H9 (cell line): ENCODE measurements around the gene OSM. TPM values are rescaled to one million over a fixed set of nuclear protein-coding genes. Genes with fewer than 3 reads are reported as not detected.

ENCODE experiments used
- DNase-seq: peaks from one replicate; pipeline ENCODE4 v3.0.0-alpha.2; 2017
- H2AFZ ChIP-seq: one replicate; pipeline ENCODE4 v1.6.1; 2013; ENCODE audit warnings: mild to moderate bottlenecking, low read length, control low read depth, moderate library complexity
- H2AK5ac ChIP-seq: 2 replicates; pipeline ENCODE4 v1.6.1; 2013; ENCODE audit warnings: low read length, control low read depth, mixed read lengths; ENCODE audit not compliant: insufficient read length
- H2BK120ac ChIP-seq: one replicate; pipeline ENCODE4 v1.6.1; 2013; ENCODE audit warnings: low read depth, mild to moderate bottlenecking, low read length, control low read depth, inconsistent platforms; ENCODE audit not compliant: poor library complexity, severe bottlenecking
- H2BK12ac ChIP-seq: 2 replicates; pipeline ENCODE4 v1.6.1; 2013; ENCODE audit warnings: low read length, control low read depth, mixed read lengths, low read depth; ENCODE audit not compliant: insufficient read length
- H2BK15ac ChIP-seq: 2 replicates; pipeline ENCODE4 v1.6.1; 2013; ENCODE audit warnings: low read depth, low read length, control low read depth
- H2BK20ac ChIP-seq: one replicate; pipeline ENCODE4 v1.6.1; 2013; ENCODE audit warnings: low read depth, mild to moderate bottlenecking, low read length, control low read depth, inconsistent platforms; ENCODE audit not compliant: poor library complexity, severe bottlenecking
- H2BK5ac ChIP-seq: 2 replicates; pipeline ENCODE4 v1.6.1; 2013; ENCODE audit warnings: low read length, control low read depth, mixed read lengths; ENCODE audit not compliant: insufficient read length
- H3K14ac ChIP-seq: 2 replicates; pipeline ENCODE4 v1.6.1; 2013; ENCODE audit warnings: low read length, control low read depth; ENCODE audit not compliant: insufficient read depth
- H3K18ac ChIP-seq: 2 replicates; pipeline ENCODE4 v1.6.1; 2013; ENCODE audit warnings: low read depth, mild to moderate bottlenecking, mixed read lengths, low read length, control low read depth; ENCODE audit not compliant: insufficient read length
- H3K23ac ChIP-seq: 2 replicates; pipeline ENCODE4 v1.6.1; 2013; ENCODE audit warnings: low read length, control low read depth, mixed read lengths, low read depth; ENCODE audit not compliant: insufficient read length
- H3K23me2 ChIP-seq: 2 replicates; pipeline ENCODE4 v1.6.1; 2013; ENCODE audit warnings: low read depth, mild to moderate bottlenecking, mixed read lengths, low read length, control low read depth; ENCODE audit not compliant: insufficient read length, poor library complexity, severe bottlenecking
- H3K27ac ChIP-seq: 2 replicates; pipeline ENCODE4 v1.5.1; 2013; ENCODE audit warnings: low read length, control low read depth, mixed read lengths, low read depth; ENCODE audit not compliant: insufficient read length
- H3K27me3 ChIP-seq: 2 replicates; pipeline ENCODE4 v1.6.1; 2013; ENCODE audit warnings: low read length, control low read depth, inconsistent platforms; ENCODE audit not compliant: insufficient read depth
- H3K4ac ChIP-seq: 2 replicates; pipeline ENCODE4 v1.6.1; 2013; ENCODE audit warnings: low read depth, mild to moderate bottlenecking, control low read depth, inconsistent platforms, low read length, moderate library complexity
- H3K4me1 ChIP-seq: 2 replicates; pipeline ENCODE4 v1.6.1; 2013; ENCODE audit warnings: low read length, control low read depth, inconsistent platforms; ENCODE audit not compliant: insufficient read depth
- H3K4me2 ChIP-seq: 2 replicates; pipeline ENCODE4 v1.6.1; 2013; ENCODE audit warnings: low read length, control low read depth, mixed read lengths; ENCODE audit not compliant: insufficient read length, insufficient read depth
- H3K56ac ChIP-seq: 2 replicates; pipeline ENCODE4 v1.6.1; 2013; ENCODE audit warnings: low read depth, mild to moderate bottlenecking, mixed read lengths, low read length, control low read depth; ENCODE audit not compliant: insufficient read length
- H3K79me1 ChIP-seq: 2 replicates; pipeline ENCODE4 v1.6.1; 2013; ENCODE audit warnings: low read depth, mild to moderate bottlenecking, moderate library complexity, low read length, control low read depth, inconsistent platforms; ENCODE audit not compliant: insufficient read depth, poor library complexity, severe bottlenecking
- H3K79me2 ChIP-seq: 2 replicates; pipeline ENCODE4 v1.6.1; 2013; ENCODE audit warnings: low read length, control low read depth, inconsistent platforms; ENCODE audit not compliant: insufficient read depth
- H3K9ac ChIP-seq: 2 replicates; pipeline ENCODE4 v1.6.1; 2013; ENCODE audit warnings: low read length, control low read depth, mixed read lengths; ENCODE audit not compliant: insufficient read length; ENCODE audit errors: extremely low read depth
- H3K9me3 ChIP-seq: one replicate; pipeline ENCODE4 v1.6.1; 2013; ENCODE audit warnings: low read depth, low read length, inconsistent platforms; ENCODE audit not compliant: control insufficient read depth
- H3T11ph ChIP-seq: one replicate; pipeline ENCODE4 v1.6.1; 2013; ENCODE audit warnings: mild to moderate bottlenecking, low read length, control low read depth, inconsistent platforms
- H4K20me1 ChIP-seq: one replicate; pipeline ENCODE4 v1.6.1; 2013; ENCODE audit not compliant: control insufficient read depth, insufficient read length, insufficient read depth
- H4K5ac ChIP-seq: 2 replicates; pipeline ENCODE4 v1.6.1; 2013; ENCODE audit warnings: low read depth, mild to moderate bottlenecking, mixed read lengths, low read length, control low read depth; ENCODE audit not compliant: insufficient read length
- H4K8ac ChIP-seq: replicated peaks from 2 replicates; pipeline ENCODE4 v1.6.1; 2013; ENCODE audit warnings: low read length, control low read depth, mixed read lengths, low read depth; ENCODE audit not compliant: insufficient read length
- H4K91ac ChIP-seq: 2 replicates; pipeline ENCODE4 v1.6.1; 2013; ENCODE audit warnings: low read depth, mild to moderate bottlenecking, moderate library complexity, mixed read lengths, low read length, control low read depth; ENCODE audit not compliant: insufficient read length
- H3K27ac Mint-ChIP-seq, 3 experiments: 2 replicates in 2 of 3; 3 replicates in 1 of 3; pipeline ENCODE4 v1.8.0; 2020 to 2021; ENCODE audit warnings: mixed read lengths in 3 of 3, mild to moderate bottlenecking in 1 of 3, moderate library complexity in 1 of 3
- H3K27me3 Mint-ChIP-seq: 2 replicates; pipeline ENCODE4 v1.8.0; 2021; ENCODE audit warnings: low read depth, mild to moderate bottlenecking, moderate library complexity, mixed read lengths
- H3K36me3 Mint-ChIP-seq, 3 experiments: 2 replicates in 2 of 3; 3 replicates in 1 of 3; pipeline ENCODE4 v1.8.0; 2020 to 2021; ENCODE audit warnings: low read depth in 3 of 3, mixed read lengths in 3 of 3; ENCODE audit not compliant: insufficient read depth in 1 of 3
- H3K4me1 Mint-ChIP-seq, 2 experiments: 2 replicates each; pipeline ENCODE4 v1.8.0; 2020; ENCODE audit warnings: mixed read lengths in 2 of 2
- H3K4me3 Mint-ChIP-seq, 2 experiments: 2 replicates in 1 of 2; 3 replicates in 1 of 2; pipeline ENCODE4 v1.8.0; 2020 to 2021; ENCODE audit warnings: mild to moderate bottlenecking in 2 of 2, mixed read lengths in 2 of 2, moderate library complexity in 1 of 2
- H3K9me3 Mint-ChIP-seq, 2 experiments: 2 replicates in 1 of 2; 3 replicates in 1 of 2; pipeline ENCODE4 v1.8.0; 2020; ENCODE audit warnings: mild to moderate bottlenecking in 2 of 2, mixed read lengths in 2 of 2, moderate library complexity in 1 of 2
- WGBS: extraction: QIAGEN DNeasy Blood & Tissue Kit; methylation state at CpG from one replicate; pipeline ENCODE4 v1.1.7; 2013; ENCODE audit warnings: missing lambda C conversion rate, low lambda C conversion rate, mixed read lengths; ENCODE audit not compliant: insufficient read length; ENCODE audit errors: extremely low coverage; 5-methylcytosine and 5-hydroxymethylcytosine counted together
- total RNA-seq: library from RNA; stranded (reverse); gene quantifications from 2 replicates; pipeline ENCODE4 v1.2.1, GENCODE V29; 2021
- TF ChIP-seq, protein P1 (sequence below): fragments of 200-600 bp; sonication (generic); conservative IDR thresholded peaks from 3 replicates; pipeline ENCODE4 v1.8.0; 2021; ENCODE audit warnings: antibody characterized with exemption, mild to moderate bottlenecking

The OSM gene
- total RNA-seq, 1 experiment from 2014 or later, result not detected

DNA sequence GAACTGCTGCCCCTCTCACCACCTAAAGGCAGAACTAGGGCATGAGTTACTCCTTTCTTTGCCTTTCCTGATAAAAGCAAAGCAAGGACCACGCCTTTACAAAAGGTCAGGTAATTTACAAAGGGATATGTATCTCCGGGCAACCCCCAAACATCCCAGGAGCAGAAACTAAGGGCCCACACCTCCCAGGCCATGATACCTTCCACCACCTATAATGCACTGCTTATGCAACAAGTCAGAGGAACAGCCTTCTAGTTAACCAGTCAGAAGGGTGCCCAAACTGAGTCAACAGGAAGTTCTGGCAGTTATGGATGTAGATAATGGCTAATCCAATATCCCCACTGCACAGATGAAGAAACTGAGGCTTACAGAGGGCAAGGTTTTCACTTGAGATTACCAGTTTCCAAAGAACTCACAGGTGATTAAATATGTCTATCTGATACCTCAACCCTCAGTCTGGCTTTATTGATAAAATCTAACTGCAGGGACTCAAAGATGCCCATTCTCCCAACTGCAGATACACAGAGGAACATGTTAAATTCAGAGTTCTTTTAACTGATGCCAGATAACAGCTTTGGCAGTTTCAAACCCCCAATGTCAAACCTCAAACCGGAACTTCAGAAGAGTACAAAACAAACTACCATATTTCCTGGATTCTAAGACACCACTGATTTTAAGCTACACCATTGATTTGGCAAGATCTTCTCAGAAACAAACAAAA, 39.4 kb upstream of the OSM start:
- H3K79me1 ChIP-seq, result no peaks in the 10 kb centered on the region
- H2BK12ac ChIP-seq, result no peak overlapping the region
- no peak overlapping the region for H3K14ac ChIP-seq
- DNase-seq, result no peak
- Mint-ChIP-seq H3K27me3 (no peaks in the 10 kb centered on the region; the same call in 1 of the 2 replicates), H3K4me3 (no peak overlapping the region), H3K36me3 (no peaks in the 10 kb centered on the region), H3K4me1 (peaks cover 11% of the 10 kb centered on the region in 2 experiments), H3K27ac (no peak overlapping the region; a peak in 1 of 7 replicates), H3K9me3 (no peaks in the 10 kb centered on the region)
- H4K5ac ChIP-seq, result no peak overlapping the region
- no peak overlapping the region for H4K91ac ChIP-seq
- no peak overlapping the region for H2BK20ac ChIP-seq
- H4K8ac ChIP-seq, result no peak overlapping the region
- no peak overlapping the region for H3K23ac ChIP-seq
- H3K9ac ChIP-seq, result no peak overlapping the region
- no peak overlapping the region for H2BK5ac ChIP-seq
- no peak overlapping the region for H2AK5ac ChIP-seq
- H2BK15ac ChIP-seq, result no peak overlapping the region
- no peaks in the 10 kb centered on the region for H3K9me3 ChIP-seq
- H2BK120ac ChIP-seq, result no peak overlapping the region
- TF ChIP-seq, protein P1, sequence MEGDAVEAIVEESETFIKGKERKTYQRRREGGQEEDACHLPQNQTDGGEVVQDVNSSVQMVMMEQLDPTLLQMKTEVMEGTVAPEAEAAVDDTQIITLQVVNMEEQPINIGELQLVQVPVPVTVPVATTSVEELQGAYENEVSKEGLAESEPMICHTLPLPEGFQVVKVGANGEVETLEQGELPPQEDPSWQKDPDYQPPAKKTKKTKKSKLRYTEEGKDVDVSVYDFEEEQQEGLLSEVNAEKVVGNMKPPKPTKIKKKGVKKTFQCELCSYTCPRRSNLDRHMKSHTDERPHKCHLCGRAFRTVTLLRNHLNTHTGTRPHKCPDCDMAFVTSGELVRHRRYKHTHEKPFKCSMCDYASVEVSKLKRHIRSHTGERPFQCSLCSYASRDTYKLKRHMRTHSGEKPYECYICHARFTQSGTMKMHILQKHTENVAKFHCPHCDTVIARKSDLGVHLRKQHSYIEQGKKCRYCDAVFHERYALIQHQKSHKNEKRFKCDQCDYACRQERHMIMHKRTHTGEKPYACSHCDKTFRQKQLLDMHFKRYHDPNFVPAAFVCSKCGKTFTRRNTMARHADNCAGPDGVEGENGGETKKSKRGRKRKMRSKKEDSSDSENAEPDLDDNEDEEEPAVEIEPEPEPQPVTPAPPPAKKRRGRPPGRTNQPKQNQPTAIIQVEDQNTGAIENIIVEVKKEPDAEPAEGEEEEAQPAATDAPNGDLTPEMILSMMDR, result no peak
- H3K27me3 ChIP-seq, result no peaks in the 10 kb centered on the region
- no CpG with 5 or more reads among the region's 3 CpGs for WGBS
- H3K23me2 ChIP-seq, result no peaks in the 10 kb centered on the region
- H3K4me2 ChIP-seq, result no peak overlapping the region
- H4K20me1 ChIP-seq, result no peaks in the 10 kb centered on the region
- no peak overlapping the region for H3K18ac ChIP-seq
- H2AFZ ChIP-seq, result no peak overlapping the region
- no peak overlapping the region for H3T11ph ChIP-seq
- H3K4ac ChIP-seq, result no peak overlapping the region
- H3K27ac ChIP-seq, result no peak overlapping the region
- no peaks in the 10 kb centered on the region for H3K79me2 ChIP-seq
- H3K56ac ChIP-seq, result no peak overlapping the region
- H3K4me1 ChIP-seq, result no peaks in the 10 kb centered on the region; the same call in 1 of the 2 replicates
